HepG2 (cell line): ENCODE results near the gene AFAP1. TPM values are rescaled to one million over a fixed set of nuclear protein-coding genes. Genes with fewer than 3 reads are reported as not detected.
A peak's percentile ranks its signal among the peaks of the same experiment; 100 is the strongest.

Source experiments
- ARNT2 ChIP-seq: sonication (generic); formaldehyde crosslinking; IDR thresholded peaks from 2 replicates; pipeline ENCODE4 v1.8.0; 2022; ENCODE audit warnings: mild to moderate bottlenecking, low read depth, missing genetic modification reagents, moderate library complexity
- ATF7-NPFF ChIP-seq: sonication (generic); formaldehyde crosslinking; IDR thresholded peaks from 2 replicates; pipeline ENCODE4 v1.8.1; 2023; ENCODE audit warnings: mild to moderate bottlenecking, low read depth, missing genetic modification reagents, moderate library complexity
- BRD4 ChIP-seq: sonication (generic); formaldehyde crosslinking; IDR thresholded peaks from 2 replicates; pipeline ENCODE4 v1.4.0; 2020; ENCODE audit warnings: missing genetic modification reagents
- CREB1 ChIP-seq, 2 experiments: fragments of 450-650 bp in 1 of 2; IDR thresholded peaks; 2 replicates each; pipeline ENCODE4 v1.6.1; 2016 to 2017; ENCODE audit warnings: control low read depth in 1 of 2, mild to moderate bottlenecking in 1 of 2, missing compliant biosample characterization in 1 of 2, missing genetic modification characterization in 1 of 2
- ELF3 ChIP-seq: IDR thresholded peaks from 2 replicates; pipeline ENCODE4 v1.6.1; 2016; ENCODE audit warnings: missing genetic modification reagents, missing compliant biosample characterization
- FIP1L1 ChIP-seq: fragments of 200-400 bp; formaldehyde crosslinking; IDR thresholded peaks from 2 replicates; pipeline ENCODE4 v1.6.1; 2018; ENCODE audit warnings: low read depth, mild to moderate bottlenecking, low read length, moderate library complexity, borderline replicate concordance; ENCODE audit not compliant: insufficient read depth
- FOXJ3 ChIP-seq: sonication (generic); formaldehyde crosslinking; IDR thresholded peaks from 2 replicates; pipeline ENCODE4 v1.4.0; 2020; ENCODE audit warnings: missing genetic modification reagents, mild to moderate bottlenecking, borderline replicate concordance
- GTF3A ChIP-seq: sonication (generic); formaldehyde crosslinking; conservative IDR thresholded peaks from 2 replicates; pipeline ENCODE4 v1.4.0; 2020; ENCODE audit warnings: mild to moderate bottlenecking, missing genetic modification reagents
- PHF5A ChIP-seq: IDR thresholded peaks from one replicate; pipeline ENCODE4 v1.6.1; 2018; ENCODE audit warnings: low read depth, missing genetic modification reagents; ENCODE audit not compliant: unreplicated experiment
- RFX5 ChIP-seq: IDR thresholded peaks from 2 replicates; pipeline ENCODE4 v1.6.1; 2011; ENCODE audit warnings: low read depth, low read length, improper control_type of control experiment
- SOX5 ChIP-seq: IDR thresholded peaks from 2 replicates; pipeline ENCODE4 v1.6.1; 2016; ENCODE audit warnings: borderline replicate concordance
- TEAD2 ChIP-seq: sonication (generic); formaldehyde crosslinking; IDR thresholded peaks from 2 replicates; pipeline ENCODE4 v1.9.0; 2021; ENCODE audit warnings: missing genetic modification reagents
- THAP11 ChIP-seq: IDR thresholded peaks from 2 replicates; pipeline ENCODE4 v1.6.1; 2016; ENCODE audit warnings: missing biosample characterization, missing genetic modification reagents
- ZBTB42 ChIP-seq: sonication (generic); formaldehyde crosslinking; IDR thresholded peaks from 2 replicates; pipeline ENCODE4 v1.5.0; 2020; ENCODE audit warnings: mild to moderate bottlenecking, missing genetic modification reagents
- ZNF34 ChIP-seq: sonication (generic); formaldehyde crosslinking; IDR thresholded peaks from 2 replicates; pipeline ENCODE4 v1.4.0; 2020; ENCODE audit warnings: mild to moderate bottlenecking, missing genetic modification reagents, borderline replicate concordance
- ZNF460 ChIP-seq: sonication (generic); formaldehyde crosslinking; IDR thresholded peaks from 2 replicates; pipeline ENCODE4 v1.5.1; 2020; ENCODE audit warnings: missing genetic modification reagents, mild to moderate bottlenecking, borderline replicate concordance
- ZNF549 ChIP-seq: sonication (generic); formaldehyde crosslinking; IDR thresholded peaks from 2 replicates; pipeline ENCODE4 v1.5.0; 2020; ENCODE audit warnings: missing genetic modification reagents
- ZNF557 ChIP-seq: sonication (generic); formaldehyde crosslinking; IDR thresholded peaks from 2 replicates; pipeline ENCODE4 v1.4.0; 2020; ENCODE audit warnings: missing genetic modification reagents
- ZNF563 ChIP-seq: sonication (generic); formaldehyde crosslinking; IDR thresholded peaks from 2 replicates; pipeline ENCODE4 v1.8.0; 2022; ENCODE audit warnings: mild to moderate bottlenecking, moderate library complexity, missing genetic modification reagents
- ZNF672 ChIP-seq: sonication (generic); formaldehyde crosslinking; IDR thresholded peaks from 2 replicates; pipeline ENCODE4 v1.8.1; 2022; ENCODE audit warnings: missing genetic modification reagents
- ZNF75D ChIP-seq: sonication (generic); formaldehyde crosslinking; IDR thresholded peaks from 2 replicates; pipeline ENCODE4 v1.8.1; 2023; ENCODE audit warnings: missing genetic modification reagents, mild to moderate bottlenecking, borderline replicate concordance
- ZNF792 ChIP-seq: IDR thresholded peaks from 2 replicates; pipeline ENCODE4 v1.6.1; 2016
- ZNF891 ChIP-seq: sonication (generic); formaldehyde crosslinking; IDR thresholded peaks from 2 replicates; pipeline ENCODE4 v1.5.0; 2020; ENCODE audit warnings: mild to moderate bottlenecking, missing genetic modification reagents
- polyA plus RNA-seq, 8 experiments: library from polyadenylated mRNA; depleted of rRNA in 3 of 8; stranded (reverse) in 7 of 8; unstranded in 1 of 8; fragments of >200 nt; fragmentation: Illumina TruSeq in 4 of 8; extraction: Trizol in 4 of 8; gene quantifications; 2 replicates each; pipeline versions ENCODE4 v1.2.1 to v1.2.3, GENCODE V29; 2011 to 2016; ENCODE audit warnings: low read depth in 4 of 8, missing spikeins in 1 of 8, mixed read lengths in 1 of 8; ENCODE audit not compliant: insufficient read depth in 1 of 8
- total RNA-seq, 5 experiments: library from RNA; depleted of rRNA; stranded (reverse); fragments of >200 nt; fragmentation: Illumina TruSeq; extraction: Trizol; gene quantifications; 2 replicates each; pipeline ENCODE4 v1.2.3, GENCODE V29; 2016; ENCODE audit warnings: low read depth in 1 of 5
- TF ChIP-seq, protein P1 (sequence below): IDR thresholded peaks from 2 replicates; pipeline ENCODE4 v1.6.1; 2016; ENCODE audit warnings: control low read depth
- TF ChIP-seq, protein P2 (sequence below): sonication (generic); formaldehyde crosslinking; IDR thresholded peaks from 2 replicates; pipeline ENCODE4 v1.5.1; 2020; ENCODE audit warnings: mild to moderate bottlenecking, missing genetic modification reagents
- TF ChIP-seq, protein P3 (sequence below): sonication (generic); formaldehyde crosslinking; IDR thresholded peaks from 2 replicates; pipeline ENCODE4 v1.4.0; 2020; ENCODE audit warnings: missing genetic modification reagents

Gene AFAP1
- total and polyA plus RNA-seq, 2 of the 13 experiments (the other 11 are each of a cell fraction or from before 2014, with no cell fraction given) = 2.5 TPM

DNA sequence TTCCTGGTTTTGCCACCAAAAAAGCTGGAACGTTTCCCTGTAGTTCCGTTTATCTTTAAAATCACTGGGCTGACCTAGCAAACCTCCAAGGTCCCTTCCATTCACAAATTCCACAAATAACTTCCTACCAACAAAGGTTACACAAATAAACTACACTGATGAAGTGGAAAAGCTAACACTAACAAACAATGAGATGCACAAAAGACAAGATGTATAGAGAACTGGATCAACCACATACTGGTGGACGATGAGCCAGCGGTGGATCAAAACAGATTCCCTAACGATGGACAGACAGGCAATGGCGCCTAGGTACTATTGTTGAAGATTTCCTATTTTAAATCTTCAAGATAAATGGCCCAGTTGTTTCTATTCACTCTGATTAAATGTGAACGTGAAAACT lies 15.5 kb downstream of the AFAP1 start (continued):
- TF ChIP-seq TEAD2 (CRISPR knock-in tag) (no peak), BRD4 (CRISPR knock-in tag) (no peak), ZNF563 (CRISPR knock-in tag) (no peak), ZNF792 (CRISPR knock-in tag) (no peak), ZNF672 (CRISPR knock-in tag) (no peak), FOXJ3 (CRISPR knock-in tag) (no peak), ZNF75D (no peak), ARNT2 (CRISPR knock-in tag) (no peak), GTF3A (CRISPR knock-in tag) (no peak), ZNF460 (CRISPR knock-in tag) (no peak), ZNF891 (no peak), PHF5A (no peak), RFX5 (no peak), ZBTB42 (CRISPR knock-in tag) (no peak), SOX5 (CRISPR knock-in tag) (peak; percentile 99), ZNF549 (CRISPR knock-in tag) (no peak), ATF7-NPFF (CRISPR knock-in tag) (no peak), ZNF34 (no peak), FIP1L1 (no peak), CREB1 (IDR thresholded peaks at IDR 0.05) (no peak), CREB1 (CRISPR knock-in tag; IDR thresholded peaks at IDR 0.05) (no peak), ZNF557 (no peak), THAP11 (CRISPR knock-in tag) (no peak), ELF3 (CRISPR knock-in tag) (peak; percentile 66)
- TF ChIP-seq, protein P1, sequence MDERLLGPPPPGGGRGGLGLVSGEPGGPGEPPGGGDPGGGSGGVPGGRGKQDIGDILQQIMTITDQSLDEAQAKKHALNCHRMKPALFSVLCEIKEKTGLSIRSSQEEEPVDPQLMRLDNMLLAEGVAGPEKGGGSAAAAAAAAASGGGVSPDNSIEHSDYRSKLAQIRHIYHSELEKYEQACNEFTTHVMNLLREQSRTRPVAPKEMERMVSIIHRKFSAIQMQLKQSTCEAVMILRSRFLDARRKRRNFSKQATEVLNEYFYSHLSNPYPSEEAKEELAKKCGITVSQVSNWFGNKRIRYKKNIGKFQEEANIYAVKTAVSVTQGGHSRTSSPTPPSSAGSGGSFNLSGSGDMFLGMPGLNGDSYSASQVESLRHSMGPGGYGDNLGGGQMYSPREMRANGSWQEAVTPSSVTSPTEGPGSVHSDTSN (CRISPR knock-in tag) = no peak
- TF ChIP-seq, protein P2, sequence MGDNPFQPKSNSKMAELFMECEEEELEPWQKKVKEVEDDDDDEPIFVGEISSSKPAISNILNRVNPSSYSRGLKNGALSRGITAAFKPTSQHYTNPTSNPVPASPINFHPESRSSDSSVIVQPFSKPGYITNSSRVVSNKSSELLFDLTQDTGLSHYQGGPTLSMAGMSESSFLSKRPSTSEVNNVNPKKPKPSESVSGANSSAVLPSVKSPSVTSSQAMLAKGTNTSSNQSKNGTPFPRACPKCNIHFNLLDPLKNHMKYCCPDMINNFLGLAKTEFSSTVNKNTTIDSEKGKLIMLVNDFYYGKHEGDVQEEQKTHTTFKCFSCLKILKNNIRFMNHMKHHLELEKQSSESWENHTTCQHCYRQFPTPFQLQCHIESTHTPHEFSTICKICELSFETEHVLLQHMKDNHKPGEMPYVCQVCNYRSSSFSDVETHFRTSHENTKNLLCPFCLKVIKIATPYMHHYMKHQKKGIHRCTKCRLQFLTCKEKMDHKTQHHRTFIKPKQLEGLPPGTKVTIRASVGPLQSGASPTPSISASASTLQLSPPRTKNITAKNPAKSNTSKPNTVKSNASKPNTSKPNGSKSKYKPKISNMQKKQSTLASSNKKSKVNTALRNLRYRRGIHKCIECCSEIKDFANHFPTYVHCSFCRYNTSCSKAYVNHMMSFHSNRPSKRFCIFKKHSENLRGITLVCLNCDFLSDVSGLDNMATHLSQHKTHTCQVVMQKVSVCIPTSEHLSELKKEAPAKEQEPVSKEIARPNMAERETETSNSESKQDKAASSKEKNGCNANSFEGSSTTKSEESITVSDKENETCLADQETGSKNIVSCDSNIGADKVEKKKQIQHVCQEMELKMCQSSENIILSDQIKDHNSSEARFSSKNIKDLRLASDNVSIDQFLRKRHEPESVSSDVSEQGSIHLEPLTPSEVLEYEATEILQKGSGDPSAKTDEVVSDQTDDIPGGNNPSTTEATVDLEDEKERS (CRISPR knock-in tag) = no peak
- TF ChIP-seq, protein P3, sequence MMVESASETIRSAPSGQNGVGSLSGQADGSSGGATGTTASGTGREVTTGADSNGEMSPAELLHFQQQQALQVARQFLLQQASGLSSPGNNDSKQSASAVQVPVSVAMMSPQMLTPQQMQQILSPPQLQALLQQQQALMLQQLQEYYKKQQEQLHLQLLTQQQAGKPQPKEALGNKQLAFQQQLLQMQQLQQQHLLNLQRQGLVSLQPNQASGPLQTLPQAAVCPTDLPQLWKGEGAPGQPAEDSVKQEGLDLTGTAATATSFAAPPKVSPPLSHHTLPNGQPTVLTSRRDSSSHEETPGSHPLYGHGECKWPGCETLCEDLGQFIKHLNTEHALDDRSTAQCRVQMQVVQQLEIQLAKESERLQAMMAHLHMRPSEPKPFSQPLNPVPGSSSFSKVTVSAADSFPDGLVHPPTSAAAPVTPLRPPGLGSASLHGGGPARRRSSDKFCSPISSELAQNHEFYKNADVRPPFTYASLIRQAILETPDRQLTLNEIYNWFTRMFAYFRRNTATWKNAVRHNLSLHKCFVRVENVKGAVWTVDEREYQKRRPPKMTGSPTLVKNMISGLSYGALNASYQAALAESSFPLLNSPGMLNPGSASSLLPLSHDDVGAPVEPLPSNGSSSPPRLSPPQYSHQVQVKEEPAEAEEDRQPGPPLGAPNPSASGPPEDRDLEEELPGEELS (CRISPR knock-in tag) = peak; percentile 65; the same call in 1 of the 2 replicates
